ENCODE measurements around the gene TCHHL1.

The TCHHL1 gene

DNA sequence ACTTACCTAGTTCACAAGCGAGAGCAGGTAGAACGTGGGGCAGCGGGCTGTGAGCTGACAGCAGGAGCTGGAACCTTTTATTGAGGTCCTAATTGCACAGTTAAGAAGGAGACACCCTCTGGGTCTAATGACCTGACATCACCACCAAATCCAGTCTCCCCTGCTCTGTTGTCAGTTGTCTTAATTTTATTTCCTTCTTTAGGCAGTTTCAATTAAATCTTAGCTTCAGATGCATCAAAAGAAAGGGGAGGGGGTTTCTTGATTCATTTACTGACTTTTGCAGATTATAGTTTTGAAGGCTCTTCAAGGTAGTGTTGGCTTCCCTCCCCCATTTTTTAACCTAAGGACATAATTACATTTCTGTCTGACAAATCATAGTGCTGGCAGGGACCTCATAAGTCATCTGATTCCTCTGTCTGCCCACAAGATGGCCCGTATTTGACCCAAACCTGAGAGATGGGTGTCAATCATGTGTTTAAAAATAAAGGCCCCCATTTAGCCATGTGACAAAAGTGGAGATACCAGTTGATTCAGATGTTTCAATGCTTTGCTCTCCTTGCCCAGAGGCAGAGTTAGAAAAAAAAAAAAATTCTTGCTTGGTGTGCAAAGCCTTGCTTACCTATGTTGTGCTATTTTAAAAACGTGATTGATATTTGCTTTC is at the start of gene TCHHL1:
TSS of gene TCHHL1 (minus strand) at position 51 of the 661 bp plus-strand sequence. CDS start 921 bp downstream, outside the sequence.
- DNase-seq (ENCODE audit: low read depth, low spot score): no peak

DNA sequence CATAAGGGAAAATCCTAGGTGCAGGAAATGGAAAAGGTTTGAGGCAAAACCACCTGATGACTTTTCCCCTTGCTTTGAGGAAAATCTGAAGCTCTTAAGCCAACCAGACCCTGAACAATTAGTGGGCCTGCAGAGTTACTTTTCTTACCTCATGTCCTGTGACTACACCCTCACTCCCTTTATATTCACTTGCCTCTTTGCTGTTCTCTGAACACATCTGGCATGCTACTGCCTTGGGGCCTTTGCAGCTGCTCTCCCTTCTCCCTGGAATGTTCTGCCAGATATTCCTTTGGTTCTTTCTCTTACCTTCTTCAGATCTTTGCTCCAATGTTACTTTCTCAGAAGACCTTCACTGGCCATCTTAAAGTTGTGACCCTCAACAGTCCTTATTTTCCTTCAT is 48.4 kb upstream of the TCHHL1 start:
- no peak for DNase-seq (ENCODE audit: low read depth, low spot score)

DNA sequence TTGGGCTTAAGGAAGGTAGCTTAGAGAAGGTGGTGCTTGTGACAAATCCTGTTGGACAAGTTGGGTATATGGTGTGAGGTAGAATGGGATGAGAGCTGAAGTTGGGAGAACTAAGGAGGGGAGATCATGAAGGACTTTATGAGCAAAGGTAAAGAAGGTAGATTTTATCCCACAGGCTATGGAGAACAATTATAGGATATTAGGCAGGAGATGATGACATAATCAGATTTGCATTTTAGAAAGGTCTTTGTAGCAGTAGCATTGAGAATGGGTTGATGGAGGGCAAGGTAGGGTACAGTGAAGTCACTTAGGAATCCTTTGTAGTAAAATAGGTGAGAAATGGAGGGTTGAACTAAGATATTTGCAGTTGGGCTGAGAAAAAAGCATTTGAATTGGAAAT is 41.3 kb upstream of the TCHHL1 start:
- no peak for DNase-seq (ENCODE audit: low read depth, low spot score)

DNA sequence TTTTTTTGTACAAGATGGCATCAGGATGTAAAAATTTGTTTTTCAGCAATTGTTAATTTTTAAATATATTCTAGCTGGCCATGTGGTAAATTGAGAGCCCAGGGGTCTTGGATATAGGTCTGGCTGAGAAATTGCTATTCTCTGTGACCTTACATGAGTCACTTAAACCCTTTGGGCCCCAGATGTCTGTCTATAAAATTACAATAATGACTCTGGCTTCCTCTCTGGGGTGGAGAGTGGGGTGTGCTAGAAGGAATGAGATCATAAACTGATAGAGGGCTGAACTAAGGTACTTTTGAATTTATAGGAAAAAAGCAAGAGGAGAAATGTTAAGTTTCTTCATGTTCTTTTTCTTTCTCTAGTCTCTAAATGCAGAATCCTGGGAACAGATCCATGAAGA is 38.8 kb upstream of the TCHHL1 start:
- DNase-seq (ENCODE audit: low read depth, low spot score): no peak

DNA sequence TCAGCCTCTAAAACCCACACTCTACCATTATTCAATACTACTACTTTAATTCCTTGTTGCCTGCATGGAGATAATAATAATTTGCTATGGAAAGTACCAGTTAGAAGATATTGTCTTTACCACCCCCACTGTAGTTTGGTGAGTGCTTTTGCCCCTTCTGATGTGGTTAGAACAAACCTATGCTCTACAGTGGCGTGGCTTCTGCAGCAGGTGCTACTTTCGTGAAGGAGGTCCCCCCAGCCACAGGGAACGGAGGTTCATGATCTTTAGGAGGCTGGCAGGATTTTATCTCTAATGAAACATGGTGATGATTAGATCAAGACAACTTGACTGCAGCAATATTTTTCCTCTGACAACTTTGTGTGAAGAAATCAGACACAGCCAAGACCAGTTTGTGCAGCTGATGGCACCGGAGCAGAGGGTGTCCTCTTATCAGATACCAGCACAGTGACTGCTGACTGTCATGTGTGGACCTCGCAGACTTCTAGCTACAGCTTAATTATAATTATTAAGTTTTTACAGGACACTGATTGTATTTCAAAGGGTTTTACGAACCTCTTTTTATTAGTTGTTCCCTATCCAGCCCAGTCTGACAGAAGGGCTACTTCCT is 37.1 kb upstream of the TCHHL1 start:
- DNase-seq (ENCODE audit: low read depth, low spot score): no peak

DNA sequence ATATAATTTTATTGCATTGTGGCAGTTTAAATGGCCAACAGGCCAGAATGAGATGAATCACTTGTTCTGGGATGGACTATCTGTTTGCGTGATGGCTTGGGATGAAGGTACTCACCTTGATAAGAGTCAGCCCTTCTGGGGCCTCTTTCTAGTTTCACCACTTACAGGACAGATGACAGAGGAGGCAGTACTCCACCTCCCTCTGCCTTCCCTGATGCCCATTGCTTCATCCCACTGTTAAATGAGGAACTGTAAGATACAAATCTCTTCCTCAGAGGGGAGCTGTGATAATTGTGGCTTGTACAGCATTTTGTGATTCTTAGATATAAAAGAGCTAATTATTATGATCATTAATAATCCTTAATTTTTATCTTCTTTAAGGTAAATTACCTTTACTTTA is 30.1 kb upstream of the TCHHL1 start:
- DNase-seq (ENCODE audit: low read depth, low spot score): no peak

DNA sequence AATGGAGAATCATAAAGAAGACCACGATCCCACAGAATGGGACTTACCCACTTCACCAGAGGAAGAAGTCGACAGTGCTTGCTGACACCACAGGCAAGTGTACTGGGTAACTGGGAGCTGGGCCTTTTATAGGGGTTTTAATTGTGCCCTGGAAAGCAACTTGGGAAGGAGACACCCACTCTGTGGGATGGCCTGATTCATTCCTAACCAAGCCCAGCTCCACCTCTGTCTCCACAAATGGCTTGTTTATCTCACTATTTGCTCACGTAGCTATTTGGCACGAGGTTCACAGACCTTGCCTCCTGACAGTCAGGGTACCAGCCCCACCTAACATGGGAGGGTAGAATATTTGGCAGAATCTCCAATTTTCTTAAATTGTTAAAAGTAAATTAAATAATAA is 26.5 kb upstream of the TCHHL1 start, which contains the start of gene TCHH:
TSS of gene TCHH (minus strand) at position 101 of the 400 bp plus-strand sequence. CDS start 1,364 bp downstream, outside the sequence.
- DNase-seq (ENCODE audit: low read depth, low spot score): no peak

DNA sequence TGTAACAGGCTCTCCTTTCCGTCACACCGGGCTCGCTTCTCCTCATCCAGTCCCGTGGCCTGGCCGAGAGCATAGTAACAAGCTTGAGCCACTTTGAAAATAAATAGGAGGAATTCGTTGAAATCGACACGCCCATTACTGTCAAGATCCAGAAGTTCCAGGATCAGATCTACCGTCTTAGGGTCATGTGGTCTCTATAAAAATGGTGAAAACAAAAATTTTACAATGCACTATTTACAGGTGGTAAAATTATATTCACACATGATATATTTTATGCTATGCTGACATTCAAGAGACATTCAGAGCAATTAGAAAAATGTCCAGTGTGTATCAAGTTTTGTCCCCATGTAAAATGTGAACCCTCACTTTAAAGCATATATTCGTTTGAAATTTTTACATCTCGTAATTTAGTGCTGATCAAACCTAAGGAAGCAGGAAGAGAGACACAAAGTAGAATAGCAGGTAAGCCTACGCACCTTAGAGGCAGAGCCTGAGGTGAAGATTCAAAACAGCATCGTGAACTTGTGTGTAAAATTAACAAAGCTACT is 24.1 kb upstream of the TCHHL1 start:
- DNase-seq (ENCODE audit: low read depth, low spot score): no peak

DNA sequence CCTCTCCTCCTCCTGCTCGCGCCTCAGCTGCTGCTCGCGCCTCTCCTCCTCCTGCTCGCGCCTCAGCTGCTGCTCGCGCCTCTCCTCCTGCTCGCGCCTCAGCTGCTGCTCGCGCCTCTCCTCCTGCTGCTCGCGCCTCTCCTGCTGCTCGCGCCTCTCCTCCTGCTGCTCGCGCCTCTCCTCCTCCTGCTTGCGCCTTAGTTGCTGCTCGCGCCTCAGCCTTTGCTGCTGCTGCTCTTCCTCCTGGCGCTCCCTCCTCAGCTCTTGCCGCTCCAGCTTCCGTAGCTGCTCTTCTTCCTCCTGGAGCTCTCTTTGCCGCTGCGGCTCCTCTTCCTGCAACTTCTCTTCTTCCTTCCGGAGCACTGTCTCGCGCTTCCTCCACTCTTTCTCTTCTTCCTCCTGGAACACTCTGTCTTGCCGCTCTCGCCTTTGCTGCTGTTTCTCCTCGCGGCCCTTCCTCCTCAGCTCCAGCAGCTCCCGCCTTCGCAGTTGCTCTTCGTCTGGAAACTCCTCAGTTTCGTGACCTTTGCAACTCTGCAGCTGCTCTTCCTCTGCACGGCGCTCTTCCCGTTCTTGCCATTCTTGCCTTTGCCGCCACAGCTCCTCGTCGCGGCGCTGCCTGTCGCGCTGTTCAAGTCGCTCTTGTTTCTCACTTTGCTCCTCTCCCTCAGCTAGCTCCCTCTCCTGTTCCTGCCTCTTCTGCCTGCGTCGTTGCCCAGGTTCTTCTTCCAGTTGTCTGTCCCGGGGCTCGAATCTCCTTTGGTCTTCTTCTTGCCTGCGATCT is 23.4 kb upstream of the TCHHL1 start:
- no peak for DNase-seq (ENCODE audit: low read depth, low spot score)

DNA sequence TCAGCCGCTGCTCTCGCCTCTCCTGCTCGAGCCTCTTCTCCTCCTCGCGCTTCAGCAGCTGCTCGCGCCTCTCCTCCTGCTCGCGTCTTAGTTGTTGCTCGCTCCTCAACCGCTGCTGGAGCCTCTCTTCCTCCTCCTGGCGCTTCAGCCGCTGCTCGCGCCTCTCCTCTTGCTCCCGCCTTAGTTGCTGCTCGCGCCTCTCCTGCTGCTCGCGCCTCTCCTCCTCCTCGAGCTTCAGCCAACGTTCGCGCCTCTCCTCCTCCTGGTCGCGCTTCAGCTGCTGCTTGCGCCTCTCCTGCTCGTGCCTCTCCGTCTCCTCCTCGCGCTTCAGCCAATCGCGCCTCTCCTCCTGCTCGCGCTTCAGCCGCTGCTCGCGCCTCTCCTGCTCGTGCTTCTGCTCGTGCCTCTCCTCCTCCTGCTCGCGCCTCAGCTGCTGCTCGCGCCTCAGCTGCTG is 22.7 kb upstream of the TCHHL1 start:
- DNase-seq (ENCODE audit: low read depth, low spot score): peak; percentile 13

DNA sequence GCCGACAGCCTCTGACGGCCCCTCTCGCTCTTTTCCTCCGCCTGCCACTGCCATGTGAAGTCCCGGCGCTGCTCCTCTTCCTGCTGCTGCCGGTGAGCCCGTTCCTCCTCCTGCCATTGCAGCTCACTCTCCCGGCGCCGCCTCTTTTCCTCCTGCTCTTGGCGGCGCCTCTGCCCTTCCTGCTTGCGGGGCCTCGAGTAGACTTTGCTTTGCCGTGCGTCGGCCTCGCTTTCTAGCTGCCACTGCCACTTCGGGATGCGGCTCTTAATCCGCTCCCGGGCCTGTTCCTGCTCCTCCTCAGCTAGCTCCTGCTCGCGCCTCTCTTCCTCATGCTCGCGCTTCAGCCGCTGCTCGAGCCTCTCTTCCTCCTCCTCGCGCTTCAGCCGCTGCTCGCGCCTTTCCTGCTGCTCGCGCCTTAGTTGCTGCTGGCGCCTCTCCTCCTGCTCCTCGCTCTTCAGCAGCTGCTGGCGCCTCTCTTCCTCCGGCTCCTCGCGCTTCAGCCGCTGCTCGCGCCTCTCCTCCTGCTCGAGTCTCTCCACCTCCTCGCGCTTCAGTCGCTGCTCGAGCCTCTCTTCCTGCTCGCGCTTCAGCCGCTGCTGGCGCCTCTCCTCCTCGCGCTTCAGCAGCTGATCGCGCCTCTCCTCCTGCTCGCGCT is 22.1 kb upstream of the TCHHL1 start:
- DNase-seq (ENCODE audit: low read depth, low spot score): peak; percentile 6

DNA sequence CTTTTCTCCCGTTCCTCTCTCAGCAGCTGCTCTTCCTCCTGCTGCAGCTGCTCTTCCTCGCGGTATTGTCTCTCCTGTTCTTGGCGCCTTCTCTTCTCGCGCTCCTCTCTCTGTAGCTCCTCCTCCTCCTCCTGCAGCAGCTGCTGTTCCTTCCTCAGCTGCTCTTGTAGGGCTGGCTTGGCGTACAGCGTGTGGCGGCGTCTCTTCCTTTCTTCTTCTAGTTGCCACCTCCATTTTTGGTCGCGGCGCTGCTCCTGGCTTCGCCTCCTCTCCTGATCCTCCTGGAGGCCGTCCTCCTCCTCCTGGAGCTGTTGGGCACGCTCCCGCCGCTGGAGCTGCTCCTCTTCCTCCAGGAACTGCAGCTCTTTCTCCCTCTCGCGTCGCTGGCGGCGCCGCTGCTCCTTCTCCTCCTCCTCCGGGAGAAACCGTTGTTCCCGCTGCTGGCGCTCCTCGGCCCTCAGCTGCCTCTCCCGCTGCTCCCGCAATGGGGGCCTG is 21.5 kb upstream of the TCHHL1 start:
- DNase-seq (ENCODE audit: low read depth, low spot score): peak; percentile 6

DNA sequence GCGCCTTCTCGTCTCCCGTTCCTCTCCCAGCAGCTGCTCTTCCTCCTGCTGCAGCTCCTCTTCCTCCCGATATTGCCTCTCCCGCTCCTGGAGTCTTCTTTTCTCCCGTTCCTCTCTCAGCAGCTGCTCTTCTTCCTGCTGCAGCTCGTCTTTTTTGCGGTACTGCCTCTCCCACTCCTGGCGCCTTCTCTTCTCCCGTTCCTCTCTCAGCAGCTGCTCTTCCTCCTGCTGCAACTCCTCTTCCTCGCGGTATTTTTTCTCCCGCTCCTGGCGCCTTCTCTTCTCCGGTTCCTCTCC is 21.1 kb upstream of the TCHHL1 start:
- no peak for DNase-seq (ENCODE audit: low read depth, low spot score)

DNA sequence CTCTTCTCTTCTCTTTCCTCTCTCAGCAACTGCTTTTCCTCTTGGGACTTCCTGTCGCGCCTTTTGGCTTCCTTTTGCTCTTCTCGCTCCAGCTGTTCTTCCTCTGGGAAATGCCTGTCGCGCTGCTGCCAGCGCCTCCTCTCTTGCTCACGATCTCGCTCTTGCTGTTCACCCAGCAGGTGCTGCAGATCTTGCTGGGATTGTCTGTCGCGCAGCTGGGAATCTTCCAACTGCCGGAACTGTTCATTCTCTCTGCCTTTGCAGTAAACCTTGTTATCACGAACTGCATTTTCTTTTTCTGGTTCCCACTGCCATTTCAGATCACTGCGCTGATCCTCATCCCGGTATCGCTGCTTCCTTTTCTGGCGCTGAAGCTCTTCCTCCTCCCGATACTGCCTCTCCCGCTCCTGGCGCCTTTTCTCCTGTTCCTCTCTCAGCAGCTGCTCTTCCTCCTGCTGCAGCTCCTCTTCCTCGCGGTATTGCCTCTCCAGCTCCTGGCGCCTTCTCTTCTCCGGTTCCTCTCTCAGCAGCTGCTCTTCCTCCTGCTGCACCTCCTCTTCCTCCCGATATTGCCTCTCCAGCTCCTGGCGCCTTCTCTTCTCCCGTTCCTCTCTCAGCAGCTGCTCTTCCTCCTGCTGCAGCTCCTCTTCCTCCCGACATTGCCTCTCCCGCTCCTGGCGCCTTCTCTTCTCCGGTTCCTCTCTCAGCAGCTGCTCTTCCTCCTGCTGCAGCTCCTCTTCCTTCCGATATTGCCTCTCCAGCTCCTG is 20.6 kb upstream of the TCHHL1 start:
- DNase-seq (ENCODE audit: low read depth, low spot score): no peak

DNA sequence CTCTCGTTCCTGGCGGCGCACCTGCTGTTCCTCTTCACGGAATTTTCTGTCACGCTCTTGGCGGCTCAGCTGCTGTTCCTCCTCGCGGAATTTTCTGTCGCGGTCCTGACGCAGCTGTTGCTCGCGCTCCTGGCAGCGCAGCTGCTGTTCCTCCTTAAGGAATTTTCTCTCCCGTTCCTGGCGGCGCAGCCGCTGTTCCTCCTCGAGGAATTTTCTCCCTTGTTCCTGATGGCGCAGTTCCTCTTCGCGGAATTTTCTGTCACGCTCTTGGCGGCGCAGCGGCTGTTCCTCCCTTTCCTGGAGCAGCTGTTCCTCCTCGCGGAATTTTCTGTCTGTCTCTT is 20.0 kb upstream of the TCHHL1 start:
- DNase-seq (ENCODE audit: low read depth, low spot score): no peak

DNA sequence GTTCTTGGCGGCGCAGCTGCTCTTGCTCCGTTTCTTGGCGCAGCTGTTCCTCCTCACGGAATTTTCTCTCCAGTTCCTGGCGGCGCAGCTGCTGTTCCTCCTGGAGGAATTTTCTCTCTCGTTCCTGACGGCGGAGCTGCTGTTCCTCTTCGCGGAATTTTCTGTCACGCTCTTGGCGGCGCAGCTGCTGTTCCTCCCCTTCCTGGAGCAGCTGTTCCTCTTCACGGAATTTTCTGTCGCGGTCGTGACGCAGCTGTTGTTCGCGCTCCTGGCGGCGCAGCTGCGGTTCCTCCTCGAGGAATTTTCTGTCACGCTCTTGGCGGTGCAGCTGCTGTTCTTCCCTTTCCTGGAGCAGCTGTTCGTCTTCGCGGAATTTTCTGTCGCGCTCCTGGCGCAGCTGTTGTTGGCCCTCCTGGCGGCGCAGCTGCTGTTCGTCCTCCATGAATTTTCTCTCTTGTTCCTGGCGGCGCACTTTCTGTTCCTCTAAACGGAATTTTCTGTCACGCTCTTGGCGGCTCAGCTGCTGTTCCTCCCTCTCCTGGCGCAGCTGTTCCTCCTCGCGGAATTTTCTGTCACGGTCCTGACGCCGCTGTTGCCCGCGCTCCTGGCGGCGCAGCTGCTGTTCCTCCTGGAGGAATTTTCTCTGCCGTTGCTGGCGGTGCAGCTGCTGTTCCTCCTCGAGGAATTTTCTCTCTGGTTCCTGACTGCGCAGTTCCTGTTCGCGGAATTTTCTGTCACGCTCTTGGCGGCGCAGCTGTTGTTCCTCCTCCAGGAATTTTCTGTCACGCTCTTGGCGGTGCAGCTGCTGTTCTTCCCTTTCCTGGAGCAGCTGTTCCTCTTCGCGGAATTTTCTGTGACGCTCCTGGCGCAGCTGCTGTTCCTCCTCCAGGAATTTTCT is 19.4 kb upstream of the TCHHL1 start:
- no peak for DNase-seq (ENCODE audit: low read depth, low spot score)

DNA sequence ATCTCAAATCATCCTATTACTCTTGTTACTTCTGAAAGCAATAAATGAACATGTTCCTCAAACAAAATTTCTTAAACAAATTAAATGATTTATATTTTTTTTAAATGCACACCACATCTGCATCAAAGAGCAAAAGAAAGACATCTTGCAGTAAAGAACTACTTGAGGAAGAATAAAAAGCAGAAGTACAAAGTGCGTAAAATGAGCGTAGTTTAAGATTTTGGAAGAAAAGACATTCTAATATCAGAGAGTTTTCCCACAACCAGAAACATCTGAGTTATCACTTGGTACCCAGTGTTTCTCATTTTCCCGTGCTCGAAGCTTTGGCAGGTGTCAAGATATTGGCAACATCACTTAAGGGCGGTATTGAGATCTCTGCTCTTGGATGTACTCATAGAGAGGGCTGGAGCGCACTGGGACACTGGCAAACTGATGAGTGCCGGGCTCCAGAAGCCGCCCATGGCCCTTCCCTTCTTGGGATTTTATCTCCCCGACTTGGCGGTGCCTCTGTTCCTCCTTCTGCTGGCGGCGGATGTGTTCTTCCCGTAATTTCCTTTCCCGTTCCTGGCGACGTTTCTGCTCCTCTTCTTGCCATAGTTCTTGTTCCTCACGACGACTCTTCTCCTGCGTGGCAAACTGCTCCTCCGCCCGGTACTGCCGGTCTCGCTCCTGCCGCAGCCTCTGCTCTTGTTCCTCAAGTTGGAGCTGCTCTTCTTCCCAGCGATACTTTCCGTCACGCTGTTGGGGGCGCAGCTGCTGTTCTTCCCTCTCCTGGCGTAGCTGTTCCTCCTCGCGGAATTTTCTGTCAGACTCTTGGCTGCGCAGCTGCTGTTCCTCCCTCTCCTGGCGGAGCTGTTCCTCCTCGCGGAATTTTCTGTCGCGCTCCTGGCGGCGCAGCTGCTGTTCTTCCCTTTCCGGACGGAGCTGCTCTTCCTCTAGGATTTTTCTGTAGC is 18.4 kb upstream of the TCHHL1 start:
- no peak for DNase-seq (ENCODE audit: low read depth, low spot score)

DNA sequence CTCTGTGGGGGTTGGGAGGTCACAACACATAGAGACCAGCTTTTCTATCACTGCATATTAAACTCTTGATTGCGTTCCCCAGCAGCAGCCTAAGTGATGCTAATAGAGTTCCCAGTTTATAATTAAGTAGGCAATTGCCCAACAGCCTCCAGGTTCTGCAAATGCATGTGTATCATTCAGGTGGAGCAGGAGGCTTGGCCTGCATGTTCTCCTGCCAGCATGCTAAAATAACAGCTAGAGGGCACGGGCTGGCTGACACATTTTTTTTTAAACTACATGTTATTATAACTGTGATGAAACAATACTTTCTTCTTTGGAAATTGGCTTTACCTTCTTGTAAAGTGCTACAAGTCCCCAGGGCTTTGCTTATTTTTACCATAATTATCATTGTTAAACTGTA is 16.0 kb upstream of the TCHHL1 start:
- no peak for DNase-seq (ENCODE audit: low read depth, low spot score)

DNA sequence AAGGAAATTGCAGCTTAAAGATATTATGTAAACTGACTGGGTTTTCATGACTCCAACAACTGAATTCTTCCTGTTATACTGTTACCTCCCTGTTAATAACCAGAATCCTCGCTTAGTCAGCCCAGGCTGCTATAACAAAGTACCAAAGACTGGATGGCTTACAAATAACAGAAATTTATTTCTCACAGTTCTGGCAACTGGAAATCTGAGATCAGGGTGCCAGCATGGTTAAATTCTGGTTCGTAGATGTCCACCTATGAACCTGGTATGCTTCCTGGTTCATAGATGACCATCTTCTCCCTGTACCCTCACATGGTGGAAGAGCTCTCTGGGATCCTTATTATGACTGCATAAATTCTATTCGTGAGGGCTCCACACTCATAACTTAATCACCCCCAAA is 8.1 kb upstream of the TCHHL1 start:
- DNase-seq (ENCODE audit: low read depth, low spot score): no peak
